K562 (cell line): Measurements from ENCODE around the gene TSC1. TPM values are rescaled to one million over a fixed set of nuclear protein-coding genes. Genes with fewer than 3 reads are reported as not detected.
A peak's percentile ranks its signal among the peaks of the same experiment; 100 is the strongest.

ENCODE experiments used
- ATAC-seq: fragments of 200-7000 bp; cut with Tn5 transposase; 3 replicates; pipeline ENCODE4 v1.9.1; 2020; ENCODE audit warnings: moderate library complexity
- BruUV-seq: library from RNA; stranded (reverse); fragments of 400-500 nt; replicated peaks from 2 replicates; lab custom pipeline; 2021; lab: Mats Ljungman, UMichigan
- CTCF ChIA-PET: fragments of 300-600 bp; formaldehyde crosslinking; extraction: SDS; loops from one replicate; lab custom pipeline; 2021; ENCODE audit warnings: low intra/inter-chr PET ratio; lab: Yijun Ruan, JAX
- POLR2A ChIA-PET: fragments of 300-600, 350-650 bp; sonication (Branson Sonifier 250); formaldehyde crosslinking; extraction: SDS; loops from one replicate; lab custom pipeline; 2021; ENCODE audit warnings: antibody characterized with exemption, inconsistent platforms; lab: Yijun Ruan, JAX
- DNase-seq, 4 experiments: peaks; one replicate each; pipeline versions ENCODE4 v3.0.0 to v3.0.0-alpha.2; 2011 to 2018; ENCODE audit warnings: low spot score in 3 of 4, mixed read lengths in 3 of 4; ENCODE audit errors: extremely low read depth in 1 of 4
- FAIRE-seq: peaks from 2 replicates; lab custom pipeline; 2011; peaks lifted over from hg19 to GRCh38; lab: Jason Lieb, UNC
- H2AFZ ChIP-seq: 2 replicates; pipeline ENCODE4 v1.6.0; 2011; ENCODE audit warnings: low read depth, low read length, control low read depth, inconsistent platforms
- H3K27ac ChIP-seq: fragments of 200-600 bp; 3 replicates; pipeline ENCODE4 v1.8.0; 2011; ENCODE audit warnings: low read depth, mild to moderate bottlenecking, control low read depth, inconsistent platforms, low read length, moderate library complexity, mixed read lengths; ENCODE audit errors: extremely low read depth
- H3K27me3 ChIP-seq, 2 experiments: fragments of 300-600 bp in 1 of 2; 2 replicates in 1 of 2; 3 replicates in 1 of 2; pipeline versions ENCODE4 v1.6.0 to v1.8.0; 2011; ENCODE audit warnings: inconsistent platforms in 2 of 2, low read length in 2 of 2, mild to moderate bottlenecking in 1 of 2, mixed read lengths in 1 of 2, moderate library complexity in 1 of 2; ENCODE audit not compliant: control insufficient read depth in 2 of 2, insufficient read depth in 2 of 2
- H3K36me3 ChIP-seq: fragments of 300-600 bp; 3 replicates; pipeline ENCODE4 v1.8.0; 2011; ENCODE audit warnings: mild to moderate bottlenecking, low read length, inconsistent platforms; ENCODE audit not compliant: control insufficient read depth, insufficient read depth
- H3K4me1 ChIP-seq, 2 experiments: fragments of 200-600 bp in 1 of 2; replicated peaks in 1 of 2; 2 replicates in 1 of 2; 3 replicates in 1 of 2; pipeline versions ENCODE4 v1.5.1 to v1.8.0; 2011; ENCODE audit warnings: inconsistent platforms in 2 of 2, low read length in 2 of 2, mild to moderate bottlenecking in 1 of 2, mixed read lengths in 1 of 2, moderate library complexity in 1 of 2; ENCODE audit not compliant: control insufficient read depth in 2 of 2, insufficient read depth in 2 of 2
- H3K4me2 ChIP-seq: 2 replicates; pipeline ENCODE4 v1.6.1; 2011; ENCODE audit warnings: low read length, control low read depth, inconsistent platforms, mixed read lengths; ENCODE audit not compliant: insufficient read depth
- H3K4me3 ChIP-seq: fragments of 200-600 bp; sonication (generic), shearing (Covaris generic); 2 replicates; pipeline ENCODE4 v1.5.1; 2016; ENCODE audit warnings: control low read depth, inconsistent platforms
- H3K79me2 ChIP-seq: fragments of 200-600 bp; 3 replicates; pipeline ENCODE4 v1.8.0; 2011; ENCODE audit warnings: low read length, inconsistent platforms; ENCODE audit not compliant: control insufficient read depth, insufficient read depth
- H3K9ac ChIP-seq, 2 experiments: 2 replicates each; pipeline versions ENCODE4 v1.6.0 to v1.6.1; 2011; ENCODE audit warnings: low read depth in 2 of 2, low read length in 2 of 2, control low read depth in 1 of 2, inconsistent platforms in 1 of 2, mild to moderate bottlenecking in 1 of 2, mixed read lengths in 1 of 2; ENCODE audit not compliant: insufficient read depth in 1 of 2
- H3K9me1 ChIP-seq: one replicate; pipeline ENCODE4 v1.6.0; 2011; ENCODE audit warnings: inconsistent platforms, mild to moderate bottlenecking, low read length, moderate library complexity; ENCODE audit not compliant: control insufficient read depth, insufficient read depth
- H3K9me3 ChIP-seq: replicated peaks from 2 replicates; pipeline ENCODE4 v1.5.1; 2011; ENCODE audit warnings: low read depth, low read length, inconsistent platforms; ENCODE audit not compliant: control insufficient read depth, insufficient read depth
- H4K20me1 ChIP-seq: replicated peaks from 2 replicates; pipeline ENCODE4 v1.6.1; 2011; ENCODE audit warnings: low read length, inconsistent platforms, mixed read lengths; ENCODE audit not compliant: control insufficient read depth, insufficient read depth
- C11orf30 ChIP-seq: fragments of 450-650 bp; IDR thresholded peaks from 2 replicates; pipeline ENCODE4 v1.6.1; 2016; ENCODE audit warnings: low read depth, mild to moderate bottlenecking
- ILF3 ChIP-seq: fragments of 450-650 bp; IDR thresholded peaks from 2 replicates; pipeline ENCODE4 v1.6.1; 2018; ENCODE audit warnings: antibody characterized with exemption, mild to moderate bottlenecking, moderate library complexity, borderline replicate concordance
- MAFF ChIP-seq: IDR thresholded peaks from 2 replicates; pipeline ENCODE4 v1.6.1; 2012; ENCODE audit warnings: low read length, improper control_type of control experiment
- MAFG ChIP-seq: fragments of 450-650 bp; conservative IDR thresholded peaks from 2 replicates; pipeline ENCODE4 v1.6.1; 2016; ENCODE audit warnings: missing genetic modification characterization, missing compliant biosample characterization
- MAFK ChIP-seq: IDR thresholded peaks from 2 replicates; pipeline ENCODE4 v1.6.1; 2011; ENCODE audit warnings: low read length, improper control_type of control experiment
- NCOA1 ChIP-seq: fragments of 450-650 bp; IDR thresholded peaks from 2 replicates; pipeline ENCODE4 v1.6.1; 2016; ENCODE audit warnings: low read depth
- SREBF2 ChIP-seq: sonication (generic); formaldehyde crosslinking; IDR thresholded peaks from 2 replicates; pipeline ENCODE4 v1.4.0; 2020; ENCODE audit warnings: mild to moderate bottlenecking, missing genetic modification reagents
- TCFL5 ChIP-seq: fragments of 250-450 bp; sonication (Bioruptor Pico); conservative IDR thresholded peaks from 2 replicates; pipeline ENCODE4 v1.6.1; 2021; ENCODE audit warnings: mild to moderate bottlenecking, moderate library complexity, matching md5 sums
- ZNF316 ChIP-seq: fragments of 450-650 bp; IDR thresholded peaks from 2 replicates; pipeline ENCODE4 v1.6.1; 2016
- ZNF324 ChIP-seq: fragments of 250-450 bp; sonication (Bioruptor Pico); IDR thresholded peaks from 2 replicates; pipeline ENCODE4 v1.4.0; 2020; ENCODE audit warnings: mild to moderate bottlenecking
- ZNF408 ChIP-seq: fragments of 250-450 bp; sonication (Bioruptor Pico); IDR thresholded peaks from 2 replicates; pipeline ENCODE4 v1.4.0; 2020; ENCODE audit warnings: low read depth, mild to moderate bottlenecking, moderate library complexity
- ZNF668 ChIP-seq: fragments of 250-450 bp; sonication (Bioruptor Pico); IDR thresholded peaks from 2 replicates; pipeline ENCODE4 v1.8.0; 2022; ENCODE audit warnings: mild to moderate bottlenecking, inconsistent platforms
- WGBS: fragments of 100-300 bp; shearing (Covaris generic); methylation state at CpG from one replicate; pipeline ENCODE4 v1.1.6; 2016; ENCODE audit warnings: low coverage, mixed read lengths; ENCODE audit not compliant: insufficient coverage; ENCODE audit errors: missing lambda C conversion rate; 5-methylcytosine and 5-hydroxymethylcytosine counted together
- in situ Hi-C: fragments of 300-500 bp; cut with MboI; formaldehyde crosslinking; loops from 4 replicates; pipeline ENCODE4 v1.15.0; 2018; ENCODE audit warnings: inconsistent platforms, mixed read lengths
- intact Hi-C: fragments of 100-400 bp; cut with micrococcal nuclease; formaldehyde crosslinking; loops from 2 replicates; pipeline ENCODE4 v1.14.2; 2022
- polyA plus RNA-seq, 8 experiments: library from polyadenylated mRNA; depleted of rRNA in 4 of 8; stranded (reverse) in 5 of 8; unstranded in 3 of 8; fragments of >200 nt; fragmentation: Nextera tagmentation in 2 of 8; fragmentation: Illumina TruSeq in 1 of 8; extraction: Ambion mirVana in 2 of 8; extraction: Trizol in 1 of 8; gene quantifications; 2 replicates each; pipeline versions ENCODE4 v1.2.1 to v1.2.3, GENCODE V29; 2011 to 2014; ENCODE audit warnings: inconsistent platforms in 1 of 8, missing spikeins in 1 of 8
- total RNA-seq, 7 experiments: library from RNA; depleted of rRNA in 6 of 7; stranded (reverse); fragments of >200 nt in 6 of 7; fragmentation: Illumina TruSeq in 2 of 7; extraction: Trizol in 2 of 7; gene quantifications; 2 replicates each; pipeline versions ENCODE4 v1.2.1 to v1.2.3, GENCODE V29; 2011 to 2021; ENCODE audit warnings: low replicate concordance in 1 of 7
- TF ChIP-seq, protein P1 (sequence below): sonication (generic); formaldehyde crosslinking; IDR thresholded peaks from 2 replicates; pipeline ENCODE4 v1.8.0; 2022; ENCODE audit warnings: mild to moderate bottlenecking, missing genetic modification reagents

Gene TSC1
- total and polyA plus RNA-seq, 9 of the 15 experiments (the other 6 are each of a cell fraction or from before 2014, with no cell fraction given): 6.9 to 37.6 (median 18.6) TPM

DNA sequence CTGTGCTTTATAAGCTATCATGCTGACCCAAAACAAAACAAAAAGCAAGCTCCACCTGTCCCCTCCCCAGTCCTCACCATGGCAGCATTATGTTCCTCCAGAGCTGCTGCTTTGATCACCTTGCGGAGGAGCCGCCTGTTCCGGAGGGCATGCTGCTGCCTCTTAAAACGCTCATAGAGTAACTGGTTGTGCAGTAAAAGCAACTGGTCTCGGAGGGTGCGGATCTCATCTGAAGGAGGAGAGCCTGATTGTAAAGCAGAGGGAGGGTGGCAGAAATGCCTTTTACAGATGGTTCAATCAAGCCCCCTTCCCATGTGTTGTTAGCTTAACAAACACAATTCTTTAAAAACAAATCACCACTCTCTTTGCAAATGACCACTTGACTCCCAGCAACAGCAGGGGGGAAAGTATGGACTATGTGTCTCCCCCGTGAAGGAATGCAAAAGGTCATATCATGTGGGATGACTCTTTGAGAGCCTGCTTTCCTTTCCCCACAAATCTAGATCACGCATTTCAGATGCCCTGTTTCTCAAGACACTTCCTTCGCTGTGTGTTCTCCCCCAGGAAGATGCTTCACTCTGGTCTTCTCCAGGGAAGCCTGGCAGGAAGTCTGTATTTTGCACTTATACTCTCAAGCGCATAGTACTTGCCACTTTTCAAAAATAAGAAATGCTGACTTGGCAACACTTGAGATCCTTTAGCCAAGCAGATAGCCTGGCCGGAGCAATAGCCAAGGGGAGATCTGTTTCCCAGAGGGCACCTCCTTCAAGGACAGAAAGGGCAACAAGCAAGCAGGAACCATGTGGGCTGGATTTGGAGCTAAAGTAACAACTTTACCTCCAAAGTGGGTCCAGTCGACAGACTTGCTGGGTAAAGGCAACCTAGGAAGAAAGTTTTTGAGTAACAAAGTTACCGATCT is 40.6 kb downstream of the TSC1 start:
- H2AFZ ChIP-seq: no peak overlapping the region
- WGBS: 75% methylated on average over 11 of the region's 13 CpGs
- no peaks in the 10 kb centered on the region for H3K9me3 ChIP-seq
- H3K4me2 ChIP-seq: no peak overlapping the region
- no peak overlapping the region for H3K9ac ChIP-seq
- intact Hi-C loops (loop anchor here (5.0 to 10.0 kb wide), 2 partner anchors 71 to 102 kb away; partner anchors contain the start of gene GFI1B), in situ Hi-C loops (no loop called here)
- H3K4me1 ChIP-seq: no peaks in the 10 kb centered on the region
- DNase-seq (no peak), FAIRE-seq (no peak), ATAC-seq (no peak)
- 0 out of 2 replicates have a peak, but pooled peaks cover 7% of the 10 kb centered on the region for H4K20me1 ChIP-seq
- TF ChIP-seq SREBF2 (CRISPR knock-in tag): no peak
- peak; percentile 83 for TF ChIP-seq MAFF
- TF ChIP-seq ZNF668 (CRISPR knock-in tag): no peak
- no peak for TF ChIP-seq ZNF408 (CRISPR knock-in tag)
- no peak for TF ChIP-seq TCFL5 (CRISPR knock-in tag)
- TF ChIP-seq, protein P1, sequence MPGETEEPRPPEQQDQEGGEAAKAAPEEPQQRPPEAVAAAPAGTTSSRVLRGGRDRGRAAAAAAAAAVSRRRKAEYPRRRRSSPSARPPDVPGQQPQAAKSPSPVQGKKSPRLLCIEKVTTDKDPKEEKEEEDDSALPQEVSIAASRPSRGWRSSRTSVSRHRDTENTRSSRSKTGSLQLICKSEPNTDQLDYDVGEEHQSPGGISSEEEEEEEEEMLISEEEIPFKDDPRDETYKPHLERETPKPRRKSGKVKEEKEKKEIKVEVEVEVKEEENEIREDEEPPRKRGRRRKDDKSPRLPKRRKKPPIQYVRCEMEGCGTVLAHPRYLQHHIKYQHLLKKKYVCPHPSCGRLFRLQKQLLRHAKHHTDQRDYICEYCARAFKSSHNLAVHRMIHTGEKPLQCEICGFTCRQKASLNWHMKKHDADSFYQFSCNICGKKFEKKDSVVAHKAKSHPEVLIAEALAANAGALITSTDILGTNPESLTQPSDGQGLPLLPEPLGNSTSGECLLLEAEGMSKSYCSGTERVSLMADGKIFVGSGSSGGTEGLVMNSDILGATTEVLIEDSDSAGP: no peak
- TF ChIP-seq MAFG (tag): peak; percentile 67
- TF ChIP-seq MAFK: peak; percentile 84
- no peak for TF ChIP-seq ZNF324
- TF ChIP-seq ILF3: no peak
- no peak for TF ChIP-seq NCOA1
- peak; percentile 78 for TF ChIP-seq C11orf30
- TF ChIP-seq ZNF316: peak; percentile 86
- H3K27ac ChIP-seq: no peak overlapping the region
- BruUV-seq: no TSS peak
- CTCF ChIA-PET: no interaction called here
- peaks cover 35% of the 10 kb centered on the region; the same call in 2 of the 3 replicates for H3K36me3 ChIP-seq
- H3K79me2 ChIP-seq: no peaks in the 10 kb centered on the region
- H3K4me3 ChIP-seq: no peak overlapping the region
- no peaks in the 10 kb centered on the region for H3K9me1 ChIP-seq
- POLR2A ChIA-PET: interaction anchor here (0.7 to 1.3 kb wide), 3 partner anchors 22 to 487 kb away, joined by 3 to 5 read pairs (median 3); no protein-coding TSS in a partner anchor
- H3K27me3 ChIP-seq: no peaks in the 10 kb centered on the region
